Esophagus muscularis mucosa (tissue), 4 donors: ENCODE data around the gene SPEF1. TPM values are rescaled to one million over a fixed set of nuclear protein-coding genes. Genes with fewer than 3 reads are reported as not detected.

Source experiments
- DNase-seq: peaks from one replicate; pipeline ENCODE4 v3.0.0-alpha.2; 2017; ENCODE audit errors: extremely low spot score
- H3K27ac ChIP-seq, 4 donors: fragments of 200-600 bp; sonication (generic); replicated peaks in 1 of 4; 1 replicate in 3 of 4; 2 replicates in 1 of 4; pipeline ENCODE4 v1.5.1; 2016 to 2019; ENCODE audit warnings: mild to moderate bottlenecking in 1 of 4
- H3K27me3 ChIP-seq, 4 donors: fragments of 200-600 bp; sonication (generic); one replicate each; pipeline versions ENCODE4 v1.5.1 to v1.6.0; 2016 to 2019
- H3K36me3 ChIP-seq, 4 donors: fragments of 200-600 bp; sonication (generic); one replicate each; pipeline ENCODE4 v1.5.1; 2016 to 2019
- H3K4me1 ChIP-seq, 4 donors: fragments of 200-600 bp; sonication (generic); one replicate each; pipeline ENCODE4 v1.5.1; 2016 to 2019
- H3K4me3 ChIP-seq, 4 donors: fragments of 200-600 bp; sonication (generic); 1 replicate in 2 of 4; 2 replicates in 2 of 4; pipeline ENCODE4 v1.5.1; 2016 to 2019; ENCODE audit warnings: mild to moderate bottlenecking in 4 of 4, moderate library complexity in 1 of 4
- H3K9me3 ChIP-seq, 4 donors: fragments of 200-600 bp; sonication (generic); 1 replicate in 3 of 4; 2 replicates in 1 of 4; pipeline ENCODE4 v1.5.1; 2016 to 2019
- EP300 ChIP-seq: sonication (generic); formaldehyde crosslinking; IDR thresholded peaks from one replicate; pipeline ENCODE4 v1.6.1; 2017; ENCODE audit warnings: antibody characterized with exemption
- POLR2A ChIP-seq: fragments of 450-650 bp; IDR thresholded peaks from one replicate; pipeline ENCODE4 v1.6.1; 2017; ENCODE audit warnings: antibody characterized with exemption, moderate library complexity, mild to moderate bottlenecking, low read depth
- POLR2AphosphoS5 ChIP-seq, 2 donors: sonication (generic); formaldehyde crosslinking; IDR thresholded peaks; one replicate each; pipeline ENCODE4 v1.6.1; 2017; ENCODE audit warnings: antibody characterized with exemption in 2 of 2
- WGBS: methylation state at CpG from one replicate; pipeline ENCODE4 v1.1.5; 2018; 5-methylcytosine and 5-hydroxymethylcytosine counted together
- intact Hi-C: fragments of 100-400 bp; cut with DNase I; formaldehyde crosslinking; loops from one replicate; pipeline ENCODE4 v1.15.1; 2023
- total RNA-seq, 4 donors: library from RNA; depleted of rRNA; stranded (reverse); fragments of >200 nt; gene quantifications; one replicate each; pipeline versions ENCODE4 v1.1.0 to v1.2.1, GENCODE V29; 2016
- TF ChIP-seq, protein P1 (sequence below), 3 experiments: fragments of 200-600 bp in 2 of 3; fragments of 450-650 bp in 1 of 3; sonication (generic) in 2 of 3; IDR thresholded peaks; one replicate each; pipeline ENCODE4 v1.5.1; 2017 to 2019; ENCODE audit warnings: antibody characterized with exemption in 3 of 3, mild to moderate bottlenecking in 2 of 3, moderate library complexity in 1 of 3

Gene SPEF1
- total RNA-seq, 4 donors from 2014 or later, result 0.50 TPM; not detected in 3

DNA sequence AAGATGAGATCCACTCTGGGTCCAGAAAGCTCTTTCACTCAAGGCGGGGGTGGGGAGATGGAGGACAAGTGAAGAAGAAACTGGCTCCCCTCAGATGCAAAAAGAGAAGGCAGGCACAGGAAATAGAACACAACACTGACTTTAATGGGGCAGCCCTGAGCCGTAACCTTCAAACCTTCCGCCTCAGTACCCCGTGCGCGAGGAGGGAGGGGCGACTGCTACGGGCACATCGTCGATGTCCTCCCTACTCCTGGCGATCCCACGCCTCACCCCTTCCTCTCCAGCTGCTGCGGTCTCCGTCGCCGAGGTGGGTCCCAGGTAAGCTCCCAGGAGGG is 3.9 kb downstream of the SPEF1 start:
- Histone ChIP-seq H3K27me3 (no peaks in the 10 kb centered on the region), H3K4me1 (peaks cover 22 to 40% (median 33%) of the 10 kb centered on the region in 4 donors), H3K9me3 (no peaks in the 10 kb centered on the region), H3K4me3 (peak overlapping the region; percentile 55 to 66 (median 59)), H3K36me3 (peaks cover 0 to under 1% (median 0%) of the 10 kb centered on the region in 4 donors), H3K27ac (peak overlapping the region in 3 of 4 donors; percentile 36 to 49 (median 39))
- intact Hi-C loops, result no loop called here
- TF ChIP-seq, protein P1, sequence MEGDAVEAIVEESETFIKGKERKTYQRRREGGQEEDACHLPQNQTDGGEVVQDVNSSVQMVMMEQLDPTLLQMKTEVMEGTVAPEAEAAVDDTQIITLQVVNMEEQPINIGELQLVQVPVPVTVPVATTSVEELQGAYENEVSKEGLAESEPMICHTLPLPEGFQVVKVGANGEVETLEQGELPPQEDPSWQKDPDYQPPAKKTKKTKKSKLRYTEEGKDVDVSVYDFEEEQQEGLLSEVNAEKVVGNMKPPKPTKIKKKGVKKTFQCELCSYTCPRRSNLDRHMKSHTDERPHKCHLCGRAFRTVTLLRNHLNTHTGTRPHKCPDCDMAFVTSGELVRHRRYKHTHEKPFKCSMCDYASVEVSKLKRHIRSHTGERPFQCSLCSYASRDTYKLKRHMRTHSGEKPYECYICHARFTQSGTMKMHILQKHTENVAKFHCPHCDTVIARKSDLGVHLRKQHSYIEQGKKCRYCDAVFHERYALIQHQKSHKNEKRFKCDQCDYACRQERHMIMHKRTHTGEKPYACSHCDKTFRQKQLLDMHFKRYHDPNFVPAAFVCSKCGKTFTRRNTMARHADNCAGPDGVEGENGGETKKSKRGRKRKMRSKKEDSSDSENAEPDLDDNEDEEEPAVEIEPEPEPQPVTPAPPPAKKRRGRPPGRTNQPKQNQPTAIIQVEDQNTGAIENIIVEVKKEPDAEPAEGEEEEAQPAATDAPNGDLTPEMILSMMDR (IDR thresholded peaks at IDR 0.05), result no peak
- TF ChIP-seq POLR2AphosphoS5 (IDR thresholded peaks at IDR 0.05) (no peak), EP300 (no peak)
- WGBS, result 25% methylated on average over 10 of the region's 16 CpGs
- no peak for DNase-seq

DNA sequence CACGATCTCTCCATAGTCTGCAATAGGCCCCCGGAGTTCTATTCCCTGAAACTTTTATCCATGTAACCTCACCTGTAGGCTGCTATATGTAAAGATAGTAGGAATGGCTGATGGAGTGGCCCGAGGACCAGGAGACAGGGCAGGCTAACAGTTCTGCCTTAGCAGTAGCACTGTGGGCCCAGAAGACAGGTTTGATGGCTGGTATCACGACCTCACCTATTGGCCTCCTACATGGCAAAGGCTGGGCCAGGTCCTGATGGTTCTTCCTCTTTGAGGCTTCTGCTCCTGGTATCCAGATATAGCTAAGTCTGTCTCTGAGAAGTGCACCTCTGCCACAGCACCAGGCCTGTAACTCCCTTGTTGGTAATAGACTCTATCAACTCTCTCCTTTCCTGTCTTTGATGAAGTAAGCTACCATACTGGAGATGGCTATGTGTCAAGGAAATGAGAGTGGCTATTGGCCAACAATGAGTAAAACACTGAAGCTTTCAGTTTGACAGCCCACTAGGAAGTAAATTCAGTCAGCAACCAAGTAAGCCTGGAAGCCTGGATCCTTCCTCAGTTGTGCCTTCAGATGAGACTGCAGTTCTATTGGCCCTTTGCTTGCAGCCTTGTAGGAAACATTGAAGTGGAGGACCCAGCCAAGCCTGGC is 5.7 kb downstream of the SPEF1 start:
- Histone ChIP-seq H3K27me3 (no peaks in the 10 kb centered on the region), H3K4me3 (no peak overlapping the region), H3K36me3 (no peaks in the 10 kb centered on the region), H3K27ac (no peak overlapping the region), H3K9me3 (no peaks in the 10 kb centered on the region), H3K4me1 (peaks cover 13 to 27% (median 22%) of the 10 kb centered on the region in 4 donors)
- intact Hi-C loops, result no loop called here
- DNase-seq, result no peak
- 90% methylated on average over 3 of the region's 4 CpGs for WGBS
- TF ChIP-seq POLR2A, result no peak
- TF ChIP-seq, protein P1 (IDR thresholded peaks at IDR 0.05), result no peak
- TF ChIP-seq EP300, result no peak
- TF ChIP-seq POLR2AphosphoS5 (IDR thresholded peaks at IDR 0.05), result no peak

DNA sequence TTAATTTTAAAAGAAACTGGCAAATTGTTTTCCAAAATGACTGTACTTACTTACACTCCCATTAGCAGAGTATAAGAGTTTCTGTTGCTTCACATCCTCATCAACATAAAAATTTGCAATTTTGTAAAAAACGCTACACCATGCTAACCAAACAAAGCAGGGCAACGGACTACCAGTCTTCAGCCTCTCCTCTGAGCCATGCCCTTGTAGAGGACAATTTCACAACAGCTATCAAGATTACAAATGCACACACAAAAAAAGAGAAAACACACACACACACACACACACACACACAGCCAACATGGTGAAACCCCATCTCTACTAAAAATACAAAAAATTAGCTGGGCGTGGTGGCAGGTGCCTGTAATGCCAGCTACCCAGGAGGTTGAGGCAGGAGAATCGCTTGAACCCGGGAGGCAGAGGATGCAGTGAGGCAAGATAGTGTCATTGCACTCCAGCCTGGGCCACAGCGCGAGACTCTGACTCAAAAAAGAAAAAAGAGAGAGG is 9.6 kb downstream of the SPEF1 start:
- WGBS, result 81% methylated on average over 7 of the region's 7 CpGs
- peaks cover 22 to 29% (median 25%) of the 10 kb centered on the region in 4 donors for H3K4me1 ChIP-seq
- H3K27ac ChIP-seq, result no peak overlapping the region
- no peaks in the 10 kb centered on the region for H3K9me3 ChIP-seq
- no peak for DNase-seq
- H3K27me3 ChIP-seq, result no peaks in the 10 kb centered on the region
- no peaks in the 10 kb centered on the region for H3K36me3 ChIP-seq
- no peak overlapping the region for H3K4me3 ChIP-seq
- intact Hi-C loops, result loop anchor here (5.0 kb wide), 1 partner anchor 94 kb away; no protein-coding TSS in a partner anchor
- TF ChIP-seq POLR2A (no peak), POLR2AphosphoS5 (IDR thresholded peaks at IDR 0.05) (no peak), EP300 (no peak)
- TF ChIP-seq, protein P1 (IDR thresholded peaks at IDR 0.05), result no peak

DNA sequence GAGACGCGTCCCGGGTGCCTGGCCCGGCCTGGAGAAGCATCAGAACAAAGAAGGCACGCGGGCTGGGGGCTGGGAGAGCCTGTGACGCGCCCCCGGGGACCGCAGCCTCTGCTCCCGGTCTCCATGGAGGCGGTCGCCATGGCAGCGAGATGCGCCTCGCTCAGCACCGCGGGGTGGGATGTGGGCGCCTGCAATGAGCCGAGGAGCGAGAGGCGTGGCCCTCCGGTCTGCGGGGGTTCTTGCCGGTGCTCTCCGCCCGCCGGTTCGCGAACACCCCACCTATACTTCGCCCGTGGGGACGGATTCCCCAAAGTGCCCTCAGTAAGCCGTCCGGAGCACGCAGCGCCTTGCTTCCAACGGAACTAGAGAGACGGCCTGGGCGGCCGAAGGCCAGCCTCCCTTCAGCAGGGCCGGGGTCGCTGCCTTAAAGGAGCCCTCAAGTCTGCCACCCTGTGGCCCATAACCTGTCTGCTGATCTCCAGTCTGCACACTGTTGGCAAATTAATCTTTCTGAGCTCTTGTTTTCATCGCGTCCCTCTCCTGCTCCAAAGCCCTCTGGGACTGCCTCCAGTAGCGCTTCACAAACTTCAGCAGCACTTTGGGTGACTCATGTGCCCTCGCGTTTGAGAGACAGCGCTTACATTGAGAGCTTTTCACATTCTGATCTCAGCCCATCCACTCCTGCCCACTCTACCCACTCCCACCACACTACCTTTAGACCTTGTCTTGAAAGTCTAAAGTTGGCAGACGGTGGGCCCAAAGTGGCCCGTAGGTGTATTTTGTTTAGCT is 12.7 kb downstream of the SPEF1 start:
- no peak for DNase-seq
- Histone ChIP-seq H3K36me3 (no peaks in the 10 kb centered on the region), H3K4me3 (peak overlapping the region; percentile 68 to 83 (median 70)), H3K27me3 (no peaks in the 10 kb centered on the region), H3K27ac (peak overlapping the region; percentile 91 to 97 (median 93)), H3K9me3 (no peaks in the 10 kb centered on the region), H3K4me1 (peaks cover 28 to 59% (median 56%) of the 10 kb centered on the region in 4 donors)
- no peak for TF ChIP-seq EP300
- peak; percentile 60 to 70 for TF ChIP-seq POLR2AphosphoS5 (IDR thresholded peaks at IDR 0.05)
- no peak for TF ChIP-seq POLR2A
- TF ChIP-seq, protein P1 (IDR thresholded peaks at IDR 0.05), result peak; percentile 48 to 59 (median 56)
- intact Hi-C loops, result no loop called here
- 3% methylated on average over 13 of the region's 51 CpGs for WGBS
